ENCODE results near the gene CLTCL1. TPM values are rescaled to one million over a fixed set of nuclear protein-coding genes. Genes with fewer than 3 reads are reported as not detected.

Gene CLTCL1
- total and polyA plus RNA-seq, 2 experiments from 2014 or later = 6.6 to 15.1 TPM

- TF ChIP-seq, protein P1, sequence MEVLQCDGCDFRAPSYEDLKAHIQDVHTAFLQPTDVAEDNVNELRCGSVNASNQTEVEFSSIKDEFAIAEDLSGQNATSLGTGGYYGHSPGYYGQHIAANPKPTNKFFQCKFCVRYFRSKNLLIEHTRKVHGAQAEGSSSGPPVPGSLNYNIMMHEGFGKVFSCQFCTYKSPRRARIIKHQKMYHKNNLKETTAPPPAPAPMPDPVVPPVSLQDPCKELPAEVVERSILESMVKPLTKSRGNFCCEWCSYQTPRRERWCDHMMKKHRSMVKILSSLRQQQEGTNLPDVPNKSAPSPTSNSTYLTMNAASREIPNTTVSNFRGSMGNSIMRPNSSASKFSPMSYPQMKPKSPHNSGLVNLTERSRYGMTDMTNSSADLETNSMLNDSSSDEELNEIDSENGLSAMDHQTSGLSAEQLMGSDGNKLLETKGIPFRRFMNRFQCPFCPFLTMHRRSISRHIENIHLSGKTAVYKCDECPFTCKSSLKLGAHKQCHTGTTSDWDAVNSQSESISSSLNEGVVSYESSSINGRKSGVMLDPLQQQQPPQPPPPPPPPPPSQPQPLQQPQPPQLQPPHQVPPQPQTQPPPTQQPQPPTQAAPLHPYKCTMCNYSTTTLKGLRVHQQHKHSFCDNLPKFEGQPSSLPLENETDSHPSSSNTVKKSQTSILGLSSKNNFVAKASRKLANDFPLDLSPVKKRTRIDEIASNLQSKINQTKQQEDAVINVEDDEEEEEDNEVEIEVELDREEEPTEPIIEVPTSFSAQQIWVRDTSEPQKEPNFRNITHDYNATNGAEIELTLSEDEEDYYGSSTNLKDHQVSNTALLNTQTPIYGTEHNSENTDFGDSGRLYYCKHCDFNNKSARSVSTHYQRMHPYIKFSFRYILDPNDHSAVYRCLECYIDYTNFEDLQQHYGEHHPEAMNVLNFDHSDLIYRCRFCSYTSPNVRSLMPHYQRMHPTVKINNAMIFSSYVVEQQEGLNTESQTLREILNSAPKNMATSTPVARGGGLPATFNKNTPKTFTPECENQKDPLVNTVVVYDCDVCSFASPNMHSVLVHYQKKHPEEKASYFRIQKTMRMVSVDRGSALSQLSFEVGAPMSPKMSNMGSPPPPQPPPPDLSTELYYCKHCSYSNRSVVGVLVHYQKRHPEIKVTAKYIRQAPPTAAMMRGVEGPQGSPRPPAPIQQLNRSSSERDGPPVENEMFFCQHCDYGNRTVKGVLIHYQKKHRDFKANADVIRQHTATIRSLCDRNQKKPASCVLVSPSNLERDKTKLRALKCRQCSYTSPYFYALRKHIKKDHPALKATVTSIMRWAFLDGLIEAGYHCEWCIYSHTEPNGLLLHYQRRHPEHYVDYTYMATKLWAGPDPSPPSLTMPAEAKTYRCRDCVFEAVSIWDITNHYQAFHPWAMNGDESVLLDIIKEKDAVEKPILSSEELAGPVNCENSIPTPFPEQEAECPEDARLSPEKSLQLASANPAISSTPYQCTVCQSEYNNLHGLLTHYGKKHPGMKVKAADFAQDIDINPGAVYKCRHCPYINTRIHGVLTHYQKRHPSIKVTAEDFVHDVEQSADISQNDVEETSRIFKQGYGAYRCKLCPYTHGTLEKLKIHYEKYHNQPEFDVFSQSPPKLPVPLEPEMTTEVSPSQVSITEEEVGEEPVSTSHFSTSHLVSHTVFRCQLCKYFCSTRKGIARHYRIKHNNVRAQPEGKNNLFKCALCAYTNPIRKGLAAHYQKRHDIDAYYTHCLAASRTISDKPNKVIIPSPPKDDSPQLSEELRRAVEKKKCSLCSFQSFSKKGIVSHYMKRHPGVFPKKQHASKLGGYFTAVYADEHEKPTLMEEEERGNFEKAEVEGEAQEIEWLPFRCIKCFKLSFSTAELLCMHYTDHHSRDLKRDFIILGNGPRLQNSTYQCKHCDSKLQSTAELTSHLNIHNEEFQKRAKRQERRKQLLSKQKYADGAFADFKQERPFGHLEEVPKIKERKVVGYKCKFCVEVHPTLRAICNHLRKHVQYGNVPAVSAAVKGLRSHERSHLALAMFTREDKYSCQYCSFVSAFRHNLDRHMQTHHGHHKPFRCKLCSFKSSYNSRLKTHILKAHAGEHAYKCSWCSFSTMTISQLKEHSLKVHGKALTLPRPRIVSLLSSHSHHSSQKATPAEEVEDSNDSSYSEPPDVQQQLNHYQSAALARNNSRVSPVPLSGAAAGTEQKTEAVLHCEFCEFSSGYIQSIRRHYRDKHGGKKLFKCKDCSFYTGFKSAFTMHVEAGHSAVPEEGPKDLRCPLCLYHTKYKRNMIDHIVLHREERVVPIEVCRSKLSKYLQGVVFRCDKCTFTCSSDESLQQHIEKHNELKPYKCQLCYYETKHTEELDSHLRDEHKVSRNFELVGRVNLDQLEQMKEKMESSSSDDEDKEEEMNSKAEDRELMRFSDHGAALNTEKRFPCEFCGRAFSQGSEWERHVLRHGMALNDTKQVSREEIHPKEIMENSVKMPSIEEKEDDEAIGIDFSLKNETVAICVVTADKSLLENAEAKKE (CRISPR knock-in tag; IDR thresholded peaks at IDR 0.05) = no peak
- no peak for TF ChIP-seq EZH2phosphoT487 (IDR thresholded peaks at IDR 0.05; ENCODE audit: unreplicated experiment)
- TF ChIP-seq JUNB (IDR thresholded peaks at IDR 0.05; ENCODE audit: unreplicated experiment) = no peak
- TF ChIP-seq ZNF114 (CRISPR knock-in tag; IDR thresholded peaks at IDR 0.05) = no peak
- no peak for TF ChIP-seq POLR2AphosphoS5 (IDR thresholded peaks at IDR 0.05; ENCODE audit: low read depth)
- TF ChIP-seq EZH2 (IDR thresholded peaks at IDR 0.05; ENCODE audit: low read depth, unreplicated experiment) = no peak
Measured at GRCh38 chr22:19224985-19225384, 66.5 kb downstream of the CLTCL1 start (continued).

- 0 out of 2 replicates have a peak, but pooled peaks cover 3% of the 10 kb centered on the region for H3K9me2 ChIP-seq (ENCODE audit: insufficient read depth)
- H3K36me3 Mint-ChIP-seq (ENCODE audit: low read depth) = peaks cover 38% of the 10 kb centered on the region
- DNase-seq (ENCODE audit: low spot score) (no peak), ATAC-seq (no peak)
- no peaks in the 10 kb centered on the region for H3K4me1 Mint-ChIP-seq
- 0 out of 2 replicates have a peak, but pooled peaks cover 3% of the 10 kb centered on the region for H4K20me1 ChIP-seq (replicated peaks; ENCODE audit: insufficient read depth)
- no peak overlapping the region for H3K4me3 ChIP-seq
- H3K27ac Mint-ChIP-seq = no peak overlapping the region
- no peak overlapping the region for H3K4me2 ChIP-seq
- H3K27ac ChIP-seq (ENCODE audit: low read depth) = no peak overlapping the region
- no peaks in the 10 kb centered on the region for H3F3A ChIP-seq (replicated peaks; ENCODE audit: low read depth)
- no peak overlapping the region for H2AFZ ChIP-seq
- H3K9me3 Mint-ChIP-seq = no peaks in the 10 kb centered on the region
- H3K27me3 ChIP-seq (ENCODE audit: insufficient read depth) = no peaks in the 10 kb centered on the region
- H3K79me2 ChIP-seq (replicated peaks; ENCODE audit: insufficient read depth) = no peaks in the 10 kb centered on the region
- H3K4me3 Mint-ChIP-seq = no peak overlapping the region
- no peaks in the 10 kb centered on the region; the same call in 1 of the 2 replicates for H3K36me3 ChIP-seq (ENCODE audit: insufficient read depth)
- H3K4me1 ChIP-seq (ENCODE audit: insufficient read depth) = no peaks in the 10 kb centered on the region
- peaks cover 1% of the 10 kb centered on the region for H3K27me3 Mint-ChIP-seq (ENCODE audit: insufficient read depth, low read depth, poor library complexity)
- TF ChIP-seq, protein P2, sequence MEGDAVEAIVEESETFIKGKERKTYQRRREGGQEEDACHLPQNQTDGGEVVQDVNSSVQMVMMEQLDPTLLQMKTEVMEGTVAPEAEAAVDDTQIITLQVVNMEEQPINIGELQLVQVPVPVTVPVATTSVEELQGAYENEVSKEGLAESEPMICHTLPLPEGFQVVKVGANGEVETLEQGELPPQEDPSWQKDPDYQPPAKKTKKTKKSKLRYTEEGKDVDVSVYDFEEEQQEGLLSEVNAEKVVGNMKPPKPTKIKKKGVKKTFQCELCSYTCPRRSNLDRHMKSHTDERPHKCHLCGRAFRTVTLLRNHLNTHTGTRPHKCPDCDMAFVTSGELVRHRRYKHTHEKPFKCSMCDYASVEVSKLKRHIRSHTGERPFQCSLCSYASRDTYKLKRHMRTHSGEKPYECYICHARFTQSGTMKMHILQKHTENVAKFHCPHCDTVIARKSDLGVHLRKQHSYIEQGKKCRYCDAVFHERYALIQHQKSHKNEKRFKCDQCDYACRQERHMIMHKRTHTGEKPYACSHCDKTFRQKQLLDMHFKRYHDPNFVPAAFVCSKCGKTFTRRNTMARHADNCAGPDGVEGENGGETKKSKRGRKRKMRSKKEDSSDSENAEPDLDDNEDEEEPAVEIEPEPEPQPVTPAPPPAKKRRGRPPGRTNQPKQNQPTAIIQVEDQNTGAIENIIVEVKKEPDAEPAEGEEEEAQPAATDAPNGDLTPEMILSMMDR (conservative IDR thresholded peaks at IDR 0.05; ENCODE audit: low read depth in 2 of 2) = no peak
- no peak for TF ChIP-seq STAT1 (IDR thresholded peaks at IDR 0.05; ENCODE audit: unreplicated experiment)
- no peak for TF ChIP-seq POLR2AphosphoS5 (IDR thresholded peaks at IDR 0.05; ENCODE audit: low read depth)
- TF ChIP-seq, protein P3, sequence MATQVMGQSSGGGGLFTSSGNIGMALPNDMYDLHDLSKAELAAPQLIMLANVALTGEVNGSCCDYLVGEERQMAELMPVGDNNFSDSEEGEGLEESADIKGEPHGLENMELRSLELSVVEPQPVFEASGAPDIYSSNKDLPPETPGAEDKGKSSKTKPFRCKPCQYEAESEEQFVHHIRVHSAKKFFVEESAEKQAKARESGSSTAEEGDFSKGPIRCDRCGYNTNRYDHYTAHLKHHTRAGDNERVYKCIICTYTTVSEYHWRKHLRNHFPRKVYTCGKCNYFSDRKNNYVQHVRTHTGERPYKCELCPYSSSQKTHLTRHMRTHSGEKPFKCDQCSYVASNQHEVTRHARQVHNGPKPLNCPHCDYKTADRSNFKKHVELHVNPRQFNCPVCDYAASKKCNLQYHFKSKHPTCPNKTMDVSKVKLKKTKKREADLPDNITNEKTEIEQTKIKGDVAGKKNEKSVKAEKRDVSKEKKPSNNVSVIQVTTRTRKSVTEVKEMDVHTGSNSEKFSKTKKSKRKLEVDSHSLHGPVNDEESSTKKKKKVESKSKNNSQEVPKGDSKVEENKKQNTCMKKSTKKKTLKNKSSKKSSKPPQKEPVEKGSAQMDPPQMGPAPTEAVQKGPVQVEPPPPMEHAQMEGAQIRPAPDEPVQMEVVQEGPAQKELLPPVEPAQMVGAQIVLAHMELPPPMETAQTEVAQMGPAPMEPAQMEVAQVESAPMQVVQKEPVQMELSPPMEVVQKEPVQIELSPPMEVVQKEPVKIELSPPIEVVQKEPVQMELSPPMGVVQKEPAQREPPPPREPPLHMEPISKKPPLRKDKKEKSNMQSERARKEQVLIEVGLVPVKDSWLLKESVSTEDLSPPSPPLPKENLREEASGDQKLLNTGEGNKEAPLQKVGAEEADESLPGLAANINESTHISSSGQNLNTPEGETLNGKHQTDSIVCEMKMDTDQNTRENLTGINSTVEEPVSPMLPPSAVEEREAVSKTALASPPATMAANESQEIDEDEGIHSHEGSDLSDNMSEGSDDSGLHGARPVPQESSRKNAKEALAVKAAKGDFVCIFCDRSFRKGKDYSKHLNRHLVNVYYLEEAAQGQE (IDR thresholded peaks at IDR 0.05; ENCODE audit: unreplicated experiment) = no peak
- TF ChIP-seq EZH2phosphoT487 (IDR thresholded peaks at IDR 0.05; ENCODE audit: unreplicated experiment) = no peak
- no peak for TF ChIP-seq NANOG (IDR thresholded peaks at IDR 0.05; ENCODE audit: borderline replicate concordance)
- TF ChIP-seq, protein P4, sequence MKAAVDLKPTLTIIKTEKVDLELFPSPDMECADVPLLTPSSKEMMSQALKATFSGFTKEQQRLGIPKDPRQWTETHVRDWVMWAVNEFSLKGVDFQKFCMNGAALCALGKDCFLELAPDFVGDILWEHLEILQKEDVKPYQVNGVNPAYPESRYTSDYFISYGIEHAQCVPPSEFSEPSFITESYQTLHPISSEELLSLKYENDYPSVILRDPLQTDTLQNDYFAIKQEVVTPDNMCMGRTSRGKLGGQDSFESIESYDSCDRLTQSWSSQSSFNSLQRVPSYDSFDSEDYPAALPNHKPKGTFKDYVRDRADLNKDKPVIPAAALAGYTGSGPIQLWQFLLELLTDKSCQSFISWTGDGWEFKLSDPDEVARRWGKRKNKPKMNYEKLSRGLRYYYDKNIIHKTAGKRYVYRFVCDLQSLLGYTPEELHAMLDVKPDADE (IDR thresholded peaks at IDR 0.05) = no peak
- TF ChIP-seq ZNF331 (CRISPR knock-in tag; IDR thresholded peaks at IDR 0.05; ENCODE audit: low read depth) = no peak
- no peak for TF ChIP-seq CREB1 (CRISPR knock-in tag; IDR thresholded peaks at IDR 0.05; ENCODE audit: low read depth)
Measured at GRCh38 chr22:19224557-19224956, 67.0 kb downstream of the CLTCL1 start.

Measured in GM23338 (cell line).